Fibroblast of lung (primary cell): ENCODE data around the gene MYH10.

ENCODE experiments used
- EZH2 ChIP-seq: IDR thresholded peaks from 2 replicates; pipeline ENCODE4 v1.5.1; 2012; ENCODE audit warnings: low read length, control low read depth, mild to moderate bottlenecking; ENCODE audit errors: missing control alignments
- TF ChIP-seq, protein P1 (sequence below), 2 donors: IDR thresholded peaks in 1 of 2; conservative IDR thresholded peaks in 1 of 2; 1 replicate in 1 of 2; 2 replicates in 1 of 2; pipeline ENCODE4 v1.5.1; 2011 to 2012; ENCODE audit warnings: low read length in 2 of 2, control low read depth in 1 of 2, inconsistent platforms in 1 of 2, low read depth in 1 of 2, mild to moderate bottlenecking in 1 of 2

DNA sequence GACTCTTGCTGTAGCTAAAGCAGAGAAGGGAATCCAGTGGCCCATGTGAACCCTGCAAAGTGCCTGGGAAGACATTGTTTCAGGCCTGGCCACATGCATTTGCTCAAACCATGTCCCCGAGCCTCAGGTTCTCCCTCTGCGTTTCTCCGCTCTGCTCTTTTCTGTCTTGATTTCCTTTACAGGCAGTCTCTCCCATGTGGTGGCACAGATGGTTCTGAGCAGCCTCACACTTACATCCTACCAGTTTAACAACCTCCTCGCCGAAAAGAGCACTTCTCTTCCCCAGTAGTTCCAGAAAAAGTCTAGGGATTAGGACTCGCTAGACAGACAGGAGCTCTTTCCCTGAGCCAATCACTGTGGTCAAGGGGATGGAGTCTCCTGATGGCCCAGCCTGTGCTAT, 28.3 kb upstream of the MYH10 start:
- TF ChIP-seq, protein P1, sequence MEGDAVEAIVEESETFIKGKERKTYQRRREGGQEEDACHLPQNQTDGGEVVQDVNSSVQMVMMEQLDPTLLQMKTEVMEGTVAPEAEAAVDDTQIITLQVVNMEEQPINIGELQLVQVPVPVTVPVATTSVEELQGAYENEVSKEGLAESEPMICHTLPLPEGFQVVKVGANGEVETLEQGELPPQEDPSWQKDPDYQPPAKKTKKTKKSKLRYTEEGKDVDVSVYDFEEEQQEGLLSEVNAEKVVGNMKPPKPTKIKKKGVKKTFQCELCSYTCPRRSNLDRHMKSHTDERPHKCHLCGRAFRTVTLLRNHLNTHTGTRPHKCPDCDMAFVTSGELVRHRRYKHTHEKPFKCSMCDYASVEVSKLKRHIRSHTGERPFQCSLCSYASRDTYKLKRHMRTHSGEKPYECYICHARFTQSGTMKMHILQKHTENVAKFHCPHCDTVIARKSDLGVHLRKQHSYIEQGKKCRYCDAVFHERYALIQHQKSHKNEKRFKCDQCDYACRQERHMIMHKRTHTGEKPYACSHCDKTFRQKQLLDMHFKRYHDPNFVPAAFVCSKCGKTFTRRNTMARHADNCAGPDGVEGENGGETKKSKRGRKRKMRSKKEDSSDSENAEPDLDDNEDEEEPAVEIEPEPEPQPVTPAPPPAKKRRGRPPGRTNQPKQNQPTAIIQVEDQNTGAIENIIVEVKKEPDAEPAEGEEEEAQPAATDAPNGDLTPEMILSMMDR (conservative IDR thresholded peaks at IDR 0.05 in 1 of 2, IDR thresholded peaks at IDR 0.05 in 1 of 2; ENCODE audit: low read depth in 1 of 2, low read length in 2 of 2): no peak
- no peak for TF ChIP-seq EZH2
